NB4 (cell line): Measurements from ENCODE around the gene CWC27.

Source experiments
- DNase-seq: peaks from one replicate; pipeline ENCODE4 v3.0.0; 2010; ENCODE audit warnings: low read depth
- H3K4me3 ChIP-seq: one replicate; pipeline ENCODE4 v1.5.1; 2011; ENCODE audit warnings: mild to moderate bottlenecking, low read depth, low read length, moderate library complexity
- CTCF ChIP-seq: IDR thresholded peaks from one replicate; pipeline ENCODE4 v1.5.1; 2012; ENCODE audit warnings: low read depth, low read length
- MAX ChIP-seq: IDR thresholded peaks from 2 replicates; pipeline ENCODE4 v1.6.1; 2011; ENCODE audit warnings: low read depth, low read length
- MYC ChIP-seq: IDR thresholded peaks from 2 replicates; pipeline ENCODE4 v1.6.1; 2011; ENCODE audit warnings: low read depth, low read length
- POLR2A ChIP-seq: IDR thresholded peaks from 2 replicates; pipeline ENCODE4 v1.6.1; 2011; ENCODE audit warnings: mild to moderate bottlenecking; ENCODE audit not compliant: insufficient read length; ENCODE audit errors: extremely low read depth

CWC27 gene

GRCh38 chr5:64763948-64764503, 4.7 kb upstream of the CWC27 start:
- no peak overlapping the region for H3K4me3 ChIP-seq
- DNase-seq, result no peak
- TF ChIP-seq POLR2A (no peak), MYC (no peak), CTCF (no peak), MAX (no peak)

GRCh38 chr5:64765804-64766504, 2.8 kb upstream of the CWC27 start:
- DNase-seq, result no peak
- H3K4me3 ChIP-seq, result no peak overlapping the region
- TF ChIP-seq CTCF, result no peak

- H3K4me3 ChIP-seq, result peak overlapping the region; percentile 89
- no peak for DNase-seq
- no peak for TF ChIP-seq POLR2A
- no peak for TF ChIP-seq CTCF
- no peak for TF ChIP-seq MYC
- no peak for TF ChIP-seq MAX
Measured at GRCh38 chr5:64766941-64767340, 1.8 kb upstream of the CWC27 start.

GRCh38 chr5:64767959-64768357, 772 bp upstream of the CWC27 start:
- TF ChIP-seq MYC (no peak), CTCF (no peak), POLR2A (no peak), MAX (no peak)
- H3K4me3 ChIP-seq, result peak overlapping the region; percentile 89
- DNase-seq, result peak; percentile 38

- TF ChIP-seq CTCF (no peak), MAX (no peak), POLR2A (no peak), MYC (no peak)
- DNase-seq, result no peak
- H3K4me3 ChIP-seq, result peak overlapping the region; percentile 89
Measured at GRCh38 chr5:64769855-64770254, 1.1 kb downstream of the CWC27 start.
